Stimulated activated naive CD8-positive, alpha-beta T cell treated with anti-CD3 and anti-CD28 coated beads, Interleukin-15, Interleukin-2, amounts not matched to agents 100 ng/mL and 50 ng/mL, for 24 hours (primary cell): ENCODE results near the gene ATRNL1.

Experiments used
- H3K27ac Mint-ChIP-seq: one replicate; pipeline ENCODE4 v1.8.0; 2021; ENCODE audit warnings: mild to moderate bottlenecking, mixed read lengths
- H3K27me3 Mint-ChIP-seq: one replicate; pipeline ENCODE4 v1.8.0; 2021; ENCODE audit warnings: mixed read lengths
- H3K36me3 Mint-ChIP-seq: one replicate; pipeline ENCODE4 v1.8.0; 2021; ENCODE audit warnings: low read depth, mixed read lengths
- H3K4me1 Mint-ChIP-seq: one replicate; pipeline ENCODE4 v1.8.0; 2021; ENCODE audit warnings: low read depth, mixed read lengths
- H3K4me3 Mint-ChIP-seq: one replicate; pipeline ENCODE4 v1.8.0; 2021; ENCODE audit warnings: mild to moderate bottlenecking, mixed read lengths
- H3K9me3 Mint-ChIP-seq: one replicate; pipeline ENCODE4 v1.8.0; 2021; ENCODE audit warnings: mixed read lengths

ATRNL1 gene

DNA sequence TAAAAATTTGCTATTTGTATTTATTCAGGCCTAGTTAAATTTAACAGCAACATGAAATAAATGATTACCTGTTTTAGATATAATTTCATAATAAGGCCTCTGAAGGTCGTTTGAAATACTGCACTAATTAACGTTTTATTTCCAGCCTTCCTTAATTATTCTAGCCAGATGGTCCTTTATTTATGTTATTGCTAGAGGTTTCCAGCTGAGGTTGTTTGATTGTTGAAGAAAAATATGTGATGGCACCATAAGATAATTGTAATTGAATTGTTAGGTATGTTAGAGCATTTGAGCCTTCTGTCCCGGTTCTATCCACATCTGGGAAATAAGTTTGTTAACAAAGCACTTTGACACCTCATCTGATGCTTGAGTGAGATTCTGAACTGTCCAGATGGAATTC is 556.1 kb downstream of the ATRNL1 start:
- Mint-ChIP-seq H3K36me3 (no peaks in the 10 kb centered on the region), H3K27me3 (no peaks in the 10 kb centered on the region), H3K4me3 (no peak overlapping the region), H3K9me3 (peaks cover 3% of the 10 kb centered on the region), H3K27ac (no peak overlapping the region), H3K4me1 (no peaks in the 10 kb centered on the region)

DNA sequence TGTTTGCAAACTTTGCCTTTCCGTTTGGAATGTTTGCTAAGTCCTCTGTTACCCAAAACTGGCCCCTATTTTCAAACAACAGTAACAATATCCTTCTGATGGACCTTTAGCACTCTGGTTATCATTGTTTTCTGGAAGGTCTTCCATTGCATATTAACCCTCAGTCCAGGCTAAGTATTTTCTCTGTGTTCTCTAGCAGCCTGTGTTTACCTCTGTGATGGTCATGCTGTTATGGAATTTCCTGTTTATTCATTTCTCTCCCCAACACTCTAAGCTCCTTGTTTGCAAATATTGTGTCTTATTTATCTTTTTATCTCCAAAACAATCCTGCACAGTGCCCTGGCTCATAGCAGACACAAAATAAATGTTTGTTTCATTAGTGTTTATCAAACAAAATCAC is 560.3 kb downstream of the ATRNL1 start:
- Mint-ChIP-seq H3K9me3 (peaks cover 3% of the 10 kb centered on the region), H3K27me3 (no peaks in the 10 kb centered on the region), H3K4me1 (no peaks in the 10 kb centered on the region), H3K36me3 (no peaks in the 10 kb centered on the region), H3K27ac (no peak overlapping the region), H3K4me3 (no peak overlapping the region)

DNA sequence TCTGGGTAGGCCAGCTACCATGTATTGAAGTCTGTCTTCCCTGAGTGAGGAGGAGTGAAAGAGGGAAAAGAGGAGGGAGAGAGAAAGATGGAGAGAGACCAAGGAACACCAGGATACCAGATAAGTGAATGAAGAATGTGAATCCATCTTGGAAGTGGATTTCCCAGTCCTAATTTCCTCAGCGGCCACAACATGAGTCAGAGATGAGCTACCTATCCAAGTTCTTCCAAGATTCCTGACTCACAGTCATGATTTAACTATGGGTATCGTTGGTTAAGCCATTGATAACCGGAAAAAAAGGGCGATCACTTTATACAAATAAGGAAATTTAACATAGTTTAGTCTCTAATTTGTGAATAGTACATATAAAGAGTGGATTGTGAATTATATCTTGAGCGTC is 561.8 kb downstream of the ATRNL1 start:
- no peaks in the 10 kb centered on the region for H3K4me1 Mint-ChIP-seq
- H3K27me3 Mint-ChIP-seq: no peaks in the 10 kb centered on the region
- H3K36me3 Mint-ChIP-seq: no peaks in the 10 kb centered on the region
- H3K9me3 Mint-ChIP-seq: peaks cover 3% of the 10 kb centered on the region
- H3K27ac Mint-ChIP-seq: no peak overlapping the region
- H3K4me3 Mint-ChIP-seq: no peak overlapping the region

DNA sequence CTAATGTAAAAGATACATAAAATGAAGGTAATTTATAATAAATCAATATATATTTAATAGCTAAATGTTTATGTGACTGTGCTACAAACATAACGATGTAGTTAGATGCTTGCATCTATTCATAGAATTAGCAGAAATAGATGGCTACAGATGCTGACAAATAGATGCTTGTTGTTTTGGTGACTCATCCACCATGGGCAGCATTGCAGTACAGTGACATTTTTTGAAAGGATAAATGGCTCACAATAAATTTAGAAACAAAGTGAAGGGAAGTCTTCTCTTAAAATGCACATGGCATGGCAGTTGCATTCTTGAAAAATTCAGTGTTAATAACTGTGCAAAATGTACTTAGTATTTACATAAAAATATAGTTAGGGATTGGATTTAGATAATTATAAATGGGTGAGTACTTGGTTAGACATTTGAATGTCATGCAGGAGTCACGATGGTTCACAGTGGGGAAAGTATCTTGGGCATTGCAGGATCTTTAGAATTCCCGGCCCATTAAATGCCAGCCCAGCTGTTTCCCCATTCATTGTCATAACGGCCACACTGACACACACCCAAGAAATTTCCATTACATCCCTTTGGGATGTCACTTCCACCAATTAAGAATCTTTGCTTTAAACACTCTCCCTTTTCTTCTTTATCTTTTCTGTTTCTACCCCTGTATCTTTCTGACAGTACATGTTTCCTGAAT is 564.1 kb downstream of the ATRNL1 start:
- H3K4me3 Mint-ChIP-seq: no peak overlapping the region
- no peaks in the 10 kb centered on the region for H3K27me3 Mint-ChIP-seq
- no peaks in the 10 kb centered on the region for H3K4me1 Mint-ChIP-seq
- no peaks in the 10 kb centered on the region for H3K9me3 Mint-ChIP-seq
- H3K27ac Mint-ChIP-seq: no peak overlapping the region
- H3K36me3 Mint-ChIP-seq: no peaks in the 10 kb centered on the region

GRCh38 chr10:115659616-115660015 is 566.5 kb downstream of the ATRNL1 start:
- no peaks in the 10 kb centered on the region for H3K36me3 Mint-ChIP-seq
- no peaks in the 10 kb centered on the region for H3K27me3 Mint-ChIP-seq
- no peak overlapping the region for H3K27ac Mint-ChIP-seq
- no peaks in the 10 kb centered on the region for H3K4me1 Mint-ChIP-seq
- H3K9me3 Mint-ChIP-seq: no peaks in the 10 kb centered on the region
- no peak overlapping the region for H3K4me3 Mint-ChIP-seq

GRCh38 chr10:115660391-115660790 is 567.2 kb downstream of the ATRNL1 start:
- Mint-ChIP-seq H3K36me3 (no peaks in the 10 kb centered on the region), H3K27ac (no peak overlapping the region), H3K27me3 (no peaks in the 10 kb centered on the region), H3K9me3 (no peaks in the 10 kb centered on the region), H3K4me1 (no peaks in the 10 kb centered on the region), H3K4me3 (no peak overlapping the region)

GRCh38 chr10:115662422-115662821 is 569.3 kb downstream of the ATRNL1 start:
- Mint-ChIP-seq H3K4me3 (no peak overlapping the region), H3K4me1 (no peaks in the 10 kb centered on the region)

DNA sequence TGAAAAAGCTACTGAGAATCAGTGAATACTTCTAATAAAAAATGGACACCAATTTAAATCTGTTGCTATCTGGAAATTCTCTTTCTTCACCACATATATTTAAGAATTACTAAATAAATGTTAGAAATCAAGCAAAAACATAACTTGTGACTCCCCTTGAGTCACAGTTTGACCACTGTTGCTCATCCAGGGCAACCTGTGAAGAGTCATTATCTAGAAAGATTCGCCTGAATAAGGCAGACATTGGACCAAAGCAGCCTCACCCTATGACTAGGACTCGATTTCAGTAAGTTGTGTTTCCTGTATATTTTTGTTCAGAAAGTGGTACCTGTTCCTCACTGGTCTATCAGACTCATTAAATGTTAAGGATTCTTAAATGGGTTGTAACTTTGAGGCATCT is 572.4 kb downstream of the ATRNL1 start:
- Mint-ChIP-seq H3K4me3 (no peak overlapping the region), H3K9me3 (no peaks in the 10 kb centered on the region), H3K4me1 (no peaks in the 10 kb centered on the region), H3K27ac (no peak overlapping the region), H3K27me3 (no peaks in the 10 kb centered on the region), H3K36me3 (no peaks in the 10 kb centered on the region)

More at GRCh38 chr10:115662422-115662821, 569.3 kb downstream of the ATRNL1 start:
- Mint-ChIP-seq H3K27me3 (no peaks in the 10 kb centered on the region), H3K27ac (no peak overlapping the region), H3K36me3 (no peaks in the 10 kb centered on the region), H3K9me3 (no peaks in the 10 kb centered on the region)

GRCh38 chr10:115674496-115674895 is 581.3 kb downstream of the ATRNL1 start:
- H3K4me1 Mint-ChIP-seq: no peaks in the 10 kb centered on the region
- no peaks in the 10 kb centered on the region for H3K36me3 Mint-ChIP-seq
- H3K4me3 Mint-ChIP-seq: no peak overlapping the region
- H3K27ac Mint-ChIP-seq: no peak overlapping the region
- H3K9me3 Mint-ChIP-seq: peaks cover 12% of the 10 kb centered on the region
- no peaks in the 10 kb centered on the region for H3K27me3 Mint-ChIP-seq

DNA sequence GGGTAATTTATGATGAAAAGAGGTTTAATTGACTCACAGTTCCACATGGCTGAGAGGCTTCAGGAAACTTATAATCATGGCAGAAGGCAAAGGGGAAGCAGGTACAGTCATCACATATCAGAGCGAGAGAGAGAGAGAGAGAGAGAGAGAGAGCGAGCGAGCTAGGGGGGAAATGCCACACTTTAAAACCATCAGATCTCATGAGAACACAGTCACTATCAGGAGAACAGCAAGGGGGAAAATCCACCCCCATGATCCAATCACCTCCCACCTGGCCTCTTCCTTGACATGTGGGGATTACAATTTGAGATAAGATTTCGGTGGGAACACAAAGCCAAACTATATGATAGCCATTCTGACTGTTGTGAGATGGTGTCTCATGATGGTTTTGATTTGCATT is 603.6 kb downstream of the ATRNL1 start:
- H3K4me1 Mint-ChIP-seq: no peaks in the 10 kb centered on the region
- H3K27ac Mint-ChIP-seq: no peak overlapping the region
- no peak overlapping the region for H3K4me3 Mint-ChIP-seq
- no peaks in the 10 kb centered on the region for H3K27me3 Mint-ChIP-seq
- no peaks in the 10 kb centered on the region for H3K36me3 Mint-ChIP-seq
- no peaks in the 10 kb centered on the region for H3K9me3 Mint-ChIP-seq

DNA sequence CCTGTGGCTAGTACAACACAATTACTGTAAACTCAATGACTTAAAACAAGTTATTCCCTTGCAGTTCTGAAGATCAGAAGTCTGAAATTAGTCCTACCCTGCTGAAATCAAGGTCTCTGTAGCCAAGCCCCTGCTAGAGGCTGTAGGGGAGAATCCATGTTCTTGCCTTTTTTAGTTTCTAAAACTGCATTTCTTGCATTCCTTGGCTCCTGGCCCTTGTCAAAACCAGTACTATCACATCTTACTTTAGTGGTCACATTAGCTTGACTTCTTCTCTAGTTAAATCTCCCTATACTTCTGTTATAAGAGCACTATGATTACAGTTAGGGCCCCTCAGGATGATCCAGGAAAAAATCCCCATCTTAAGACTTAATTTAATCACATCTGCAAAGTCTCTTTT is 612.9 kb downstream of the ATRNL1 start:
- H3K4me3 Mint-ChIP-seq: no peak overlapping the region
- peaks cover 4% of the 10 kb centered on the region for H3K9me3 Mint-ChIP-seq
- no peaks in the 10 kb centered on the region for H3K27me3 Mint-ChIP-seq
- no peaks in the 10 kb centered on the region for H3K36me3 Mint-ChIP-seq
- no peak overlapping the region for H3K27ac Mint-ChIP-seq
- H3K4me1 Mint-ChIP-seq: no peaks in the 10 kb centered on the region

- no peak overlapping the region for H3K27ac Mint-ChIP-seq
- no peaks in the 10 kb centered on the region for H3K36me3 Mint-ChIP-seq
- H3K4me3 Mint-ChIP-seq: no peak overlapping the region
- no peaks in the 10 kb centered on the region for H3K4me1 Mint-ChIP-seq
- no peaks in the 10 kb centered on the region for H3K27me3 Mint-ChIP-seq
- H3K9me3 Mint-ChIP-seq: peaks cover 4% of the 10 kb centered on the region
These were observed 613.4 kb downstream of the ATRNL1 start for GRCh38 chr10:115706488-115707076.

GRCh38 chr10:115710136-115710535 is 617.0 kb downstream of the ATRNL1 start:
- no peaks in the 10 kb centered on the region for H3K9me3 Mint-ChIP-seq
- H3K36me3 Mint-ChIP-seq: no peaks in the 10 kb centered on the region
- no peak overlapping the region for H3K4me3 Mint-ChIP-seq
- H3K27ac Mint-ChIP-seq: no peak overlapping the region
- no peaks in the 10 kb centered on the region for H3K4me1 Mint-ChIP-seq
- no peaks in the 10 kb centered on the region for H3K27me3 Mint-ChIP-seq

- H3K27ac Mint-ChIP-seq: no peak overlapping the region
- no peaks in the 10 kb centered on the region for H3K9me3 Mint-ChIP-seq
- H3K4me3 Mint-ChIP-seq: no peak overlapping the region
- H3K27me3 Mint-ChIP-seq: no peaks in the 10 kb centered on the region
- no peaks in the 10 kb centered on the region for H3K4me1 Mint-ChIP-seq
- H3K36me3 Mint-ChIP-seq: no peaks in the 10 kb centered on the region
These were observed 618.1 kb downstream of the ATRNL1 start for GRCh38 chr10:115711306-115711705.

- Mint-ChIP-seq H3K4me1 (no peaks in the 10 kb centered on the region), H3K27me3 (no peaks in the 10 kb centered on the region), H3K36me3 (no peaks in the 10 kb centered on the region), H3K4me3 (no peak overlapping the region), H3K27ac (no peak overlapping the region), H3K9me3 (peaks cover 4% of the 10 kb centered on the region)
These were observed 627.0 kb downstream of the ATRNL1 start for GRCh38 chr10:115720121-115720520.

DNA sequence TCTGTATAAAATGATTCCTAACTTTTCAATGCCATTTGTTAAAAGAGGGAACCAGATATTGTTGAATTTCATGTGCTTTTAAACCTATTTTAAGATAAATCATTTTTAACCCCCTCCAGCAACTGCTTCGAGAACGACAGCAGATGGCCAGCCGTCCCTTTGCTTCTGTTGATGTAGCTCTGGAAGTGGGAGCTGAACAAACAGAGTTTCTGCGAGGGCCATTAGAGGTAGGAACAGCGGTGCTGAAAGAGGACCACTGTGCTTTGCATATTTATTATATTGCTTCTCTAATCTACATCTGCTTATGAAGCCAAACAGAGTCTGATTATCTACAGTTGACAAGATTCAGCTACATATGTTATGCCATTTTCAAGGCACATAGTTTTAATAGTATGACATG is 634.0 kb downstream of the ATRNL1 start:
- H3K4me3 Mint-ChIP-seq: no peak overlapping the region
- H3K4me1 Mint-ChIP-seq: no peaks in the 10 kb centered on the region
- no peak overlapping the region for H3K27ac Mint-ChIP-seq
- no peaks in the 10 kb centered on the region for H3K27me3 Mint-ChIP-seq
- H3K9me3 Mint-ChIP-seq: no peaks in the 10 kb centered on the region
- H3K36me3 Mint-ChIP-seq: no peaks in the 10 kb centered on the region
